Measurements from ENCODE around the gene RMI1.

Gene RMI1

DNA sequence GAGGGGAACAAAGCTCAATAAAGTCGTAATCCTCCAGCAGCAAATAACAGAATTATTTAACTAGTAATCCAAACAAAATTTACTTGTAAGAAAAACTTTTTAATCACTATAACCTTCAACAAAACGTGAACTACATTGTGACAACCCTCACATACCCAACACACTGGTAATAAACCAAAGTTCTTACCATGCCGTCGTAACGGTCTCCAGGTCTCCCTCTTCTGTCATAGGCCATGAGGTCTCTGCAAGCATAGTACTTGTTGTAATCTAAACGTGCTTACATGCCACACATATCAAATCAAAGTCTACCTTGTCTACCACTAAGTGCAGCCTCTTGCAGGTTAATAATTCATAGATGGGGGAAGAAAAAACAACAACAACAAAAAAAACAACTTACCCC, 9.1 kb upstream of the RMI1 start:
- DNase-seq, result no peak

- DNase-seq, result no peak
Observed at GRCh38 chr9:83972286-83972685, 8.3 kb upstream of the RMI1 start.

- DNase-seq, result no peak
Observed at GRCh38 chr9:83975300-83975699, 5.3 kb upstream of the RMI1 start.

GRCh38 chr9:83976372-83976771, 4.2 kb upstream of the RMI1 start:
- DNase-seq, result no peak

- no peak for DNase-seq
Observed at GRCh38 chr9:83977196-83977595, 3.4 kb upstream of the RMI1 start.

- peak; percentile 78 for DNase-seq
Observed at GRCh38 chr9:83978992-83979811, 1.4 kb upstream of the RMI1 start.

DNA sequence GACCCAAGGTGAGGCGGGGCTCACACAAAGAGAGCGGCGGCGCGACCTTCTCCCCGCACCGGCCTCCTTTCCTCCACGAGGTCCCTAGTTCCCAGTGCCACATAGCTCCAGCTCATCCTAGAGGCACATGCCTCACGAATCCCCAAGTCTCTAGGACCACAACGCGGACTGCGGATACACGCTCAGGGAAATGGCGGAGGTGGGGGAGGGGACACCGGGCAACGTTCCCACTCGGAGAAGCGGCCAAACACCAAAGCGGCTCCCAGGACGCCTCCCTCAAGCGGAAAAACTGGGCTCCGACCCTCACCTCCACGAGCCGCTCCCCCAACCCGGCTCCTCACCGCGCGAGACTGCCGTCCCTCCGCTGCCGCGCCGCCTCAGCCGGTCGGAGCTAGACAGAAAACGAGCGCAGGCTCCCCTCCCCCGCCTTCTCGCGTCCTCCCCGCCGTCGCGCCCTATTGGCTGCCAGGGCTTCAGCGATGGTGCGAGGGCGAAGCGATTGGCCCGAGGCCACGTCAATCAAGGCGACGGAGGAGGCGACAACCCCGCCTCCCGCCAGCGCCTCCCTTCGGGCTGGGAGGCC, 702 bp upstream of the RMI1 start, which contains the start of gene HNRNPK:
Gene HNRNPK (minus strand): TSS at position 404 of the 583 bp plus-strand sequence. CDS start 1,963 bp downstream, outside the sequence.
- peak; percentile 93 for DNase-seq

DNA sequence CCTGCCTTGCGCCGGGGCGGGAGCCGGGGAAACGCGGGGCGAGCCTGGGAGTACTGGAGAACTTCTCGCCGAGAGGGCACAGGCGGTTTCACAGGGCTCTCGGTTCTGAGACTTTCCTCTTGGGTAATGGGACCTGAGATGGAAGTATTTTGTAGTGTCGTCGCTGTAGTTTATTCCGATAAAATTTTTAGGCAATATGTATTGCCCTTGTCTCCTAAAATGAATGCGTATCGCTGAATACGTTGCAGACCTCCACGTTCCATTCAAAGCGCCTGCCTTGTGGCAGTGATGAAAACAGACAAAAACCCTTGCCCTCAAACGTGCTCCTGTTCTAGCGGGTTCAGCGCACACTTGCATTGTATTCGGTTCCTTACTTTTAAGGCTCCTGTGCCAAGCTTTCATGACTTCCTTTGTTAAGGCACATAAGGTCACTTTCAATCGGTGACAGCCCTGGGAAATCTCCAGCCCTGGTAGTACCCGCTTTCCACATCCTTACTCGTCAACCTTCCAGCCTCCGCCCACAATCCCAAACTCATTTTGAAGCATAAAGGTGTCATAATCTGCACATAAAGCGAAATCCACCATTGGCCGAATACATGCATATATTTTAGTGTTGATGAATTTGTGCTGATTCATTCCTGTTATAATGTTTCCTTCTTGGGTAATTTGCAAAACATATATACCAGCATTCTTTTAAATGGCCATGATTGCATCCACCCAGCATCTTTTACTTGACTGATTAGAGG, 694 bp downstream of the RMI1 start:
- DNase-seq, result peak; percentile 5

DNA sequence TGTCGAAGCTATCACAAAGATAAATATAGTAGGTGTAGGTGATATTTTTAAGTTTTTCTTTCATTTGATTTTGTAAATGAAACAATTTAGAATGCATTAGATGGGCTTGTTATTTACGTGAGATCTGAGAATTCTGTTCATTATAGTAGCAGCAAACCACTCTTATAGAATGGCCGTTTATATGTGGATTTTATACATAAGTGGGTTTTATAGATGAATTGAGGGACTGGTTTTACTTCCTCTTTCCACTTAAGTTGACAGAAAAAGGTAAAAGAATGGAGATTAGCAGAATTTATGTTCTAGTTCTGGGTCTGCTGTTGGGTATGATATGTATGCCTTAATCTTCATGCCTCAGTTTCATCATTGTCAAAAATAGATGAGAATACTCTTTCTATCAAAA, 5.6 kb downstream of the RMI1 start:
- no peak for DNase-seq

GRCh38 chr9:83986765-83987401, 6.3 kb downstream of the RMI1 start:
- DNase-seq, result peak; percentile 16

DNA sequence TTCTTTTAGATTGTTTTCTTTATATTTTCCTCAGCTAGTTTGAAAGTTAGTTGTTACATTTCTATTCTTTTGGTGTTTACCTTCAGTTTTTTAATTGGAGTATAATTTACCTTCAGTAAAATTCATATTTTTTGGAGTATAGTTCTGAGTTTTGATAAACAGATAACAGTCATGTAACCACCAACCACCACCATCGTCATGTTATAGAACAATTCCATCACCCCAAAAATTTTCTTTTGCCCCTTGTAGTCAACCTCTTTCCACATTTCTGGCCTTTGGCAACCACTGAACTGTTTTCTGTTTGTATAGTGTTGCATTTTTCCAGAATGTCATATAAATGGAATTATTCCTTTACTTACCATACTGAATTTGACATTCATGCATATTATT, 6.8 kb downstream of the RMI1 start:
- DNase-seq, result no peak

- DNase-seq, result no peak
Observed at GRCh38 chr9:83988411-83988810, 7.8 kb downstream of the RMI1 start.

GRCh38 chr9:83991355-83991754, 10.8 kb downstream of the RMI1 start:
- no peak for DNase-seq

DNA sequence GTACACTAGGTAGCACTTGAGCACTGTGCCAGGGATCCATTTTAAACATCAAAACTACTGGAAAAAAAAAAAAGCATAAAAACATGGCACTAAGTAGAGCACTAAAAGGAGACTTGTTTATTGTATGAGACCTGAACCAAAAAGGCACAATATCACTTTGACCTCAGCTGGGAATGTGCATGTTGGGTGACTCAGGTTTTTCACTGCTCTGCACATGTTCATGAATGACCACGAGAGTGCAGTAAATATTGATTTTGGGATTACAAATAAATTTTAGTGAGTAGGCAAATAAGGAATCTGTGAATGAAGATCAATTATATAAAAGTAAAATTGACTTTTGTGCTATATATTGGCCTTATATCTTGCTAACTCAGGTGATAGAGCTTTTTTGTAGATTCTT, 11.8 kb downstream of the RMI1 start:
- no peak for DNase-seq

- no peak for DNase-seq
Observed at GRCh38 chr9:83992901-83993300, 12.3 kb downstream of the RMI1 start.

DNA sequence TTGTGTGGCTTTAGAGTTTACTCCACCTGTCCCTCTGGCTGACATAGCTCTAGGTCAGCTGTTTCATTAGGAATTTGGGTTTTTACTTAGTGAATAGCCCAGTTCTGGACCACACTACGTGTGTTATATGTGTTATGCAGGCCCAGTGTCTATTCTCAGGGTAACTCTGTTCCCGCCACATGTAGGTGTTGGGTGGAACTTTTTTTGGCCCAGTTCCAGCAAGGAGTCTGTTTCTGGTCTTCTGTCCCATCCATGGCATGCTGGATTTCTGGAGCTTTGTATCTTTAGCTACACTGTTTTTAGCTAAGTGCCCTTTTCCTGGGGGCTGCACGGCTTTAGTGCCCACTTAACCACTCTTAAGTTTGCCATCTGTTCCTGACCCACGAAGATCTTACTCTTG, 15.5 kb downstream of the RMI1 start:
- no peak for DNase-seq

DNA sequence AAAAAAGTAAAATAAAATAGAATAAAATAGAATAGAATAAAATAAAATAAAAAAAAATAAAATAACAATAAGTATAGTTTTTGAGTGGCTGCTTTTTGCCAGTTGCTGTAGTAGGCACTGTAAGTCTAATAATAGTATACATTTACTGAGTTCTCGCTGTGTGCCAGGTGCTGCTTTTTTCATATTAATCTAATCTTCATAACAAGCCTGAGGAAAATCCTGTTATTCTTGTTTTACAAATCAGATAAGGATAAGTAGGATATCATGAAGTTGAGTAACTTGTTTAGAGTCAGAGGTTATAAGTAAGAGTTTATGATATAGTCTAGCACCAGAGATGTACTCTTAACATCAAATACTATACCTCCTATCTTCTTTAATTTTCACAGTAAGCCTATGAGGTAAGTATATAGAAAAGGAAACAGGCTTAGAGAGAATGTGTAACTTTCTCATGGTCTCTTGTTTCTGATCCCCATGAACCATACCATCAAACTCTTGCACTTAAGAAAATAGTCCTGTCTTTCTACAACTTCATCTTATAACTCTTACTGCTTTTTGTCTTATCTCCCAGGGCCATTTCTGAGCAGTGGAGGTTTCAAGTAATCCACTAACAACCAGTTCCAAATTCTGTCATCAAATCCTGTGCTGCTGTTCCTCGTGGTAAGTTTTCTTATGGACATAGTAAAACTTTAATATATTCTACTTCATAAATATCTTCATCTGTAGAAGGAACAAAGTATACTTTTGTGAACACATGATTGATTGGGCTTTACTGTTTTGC, 18.7 kb downstream of the RMI1 start:
- DNase-seq, result no peak

DNA sequence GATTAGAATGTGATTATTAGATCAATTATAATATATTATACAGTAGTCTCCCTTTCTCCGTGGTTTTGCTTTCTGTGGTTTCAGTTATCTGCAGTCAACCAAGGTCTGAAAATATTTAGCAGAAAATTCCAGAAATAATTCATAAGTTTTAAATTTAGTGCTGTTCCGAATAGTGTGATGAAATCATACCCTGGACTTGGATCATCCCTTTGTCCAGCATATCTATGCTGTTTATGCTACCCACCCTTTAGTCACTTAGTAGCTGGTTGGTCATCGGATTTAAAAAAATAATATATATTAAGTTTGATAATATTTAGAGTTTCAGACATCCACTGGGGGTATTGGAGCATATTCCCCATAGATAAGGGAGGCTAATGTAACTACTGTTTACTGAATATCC, 19.6 kb downstream of the RMI1 start:
- no peak for DNase-seq

DNA sequence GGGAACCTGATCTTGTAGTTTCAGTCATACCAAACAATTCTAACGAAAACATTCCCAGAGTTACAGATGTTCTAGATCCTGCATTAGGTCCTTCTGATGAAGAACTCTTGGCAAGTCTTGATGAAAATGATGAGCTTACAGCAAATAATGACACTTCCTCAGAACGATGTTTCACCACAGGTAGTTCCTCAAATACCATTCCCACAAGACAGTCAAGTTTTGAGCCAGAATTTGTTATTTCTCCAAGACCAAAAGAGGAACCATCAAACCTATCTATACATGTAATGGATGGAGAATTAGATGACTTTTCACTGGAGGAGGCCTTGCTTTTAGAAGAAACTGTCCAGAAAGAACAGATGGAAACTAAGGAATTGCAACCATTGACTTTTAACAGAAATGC, 21.0 kb downstream of the RMI1 start:
- DNase-seq, result no peak

GRCh38 chr9:84002344-84002743, 21.7 kb downstream of the RMI1 start:
- no peak for DNase-seq

DNA sequence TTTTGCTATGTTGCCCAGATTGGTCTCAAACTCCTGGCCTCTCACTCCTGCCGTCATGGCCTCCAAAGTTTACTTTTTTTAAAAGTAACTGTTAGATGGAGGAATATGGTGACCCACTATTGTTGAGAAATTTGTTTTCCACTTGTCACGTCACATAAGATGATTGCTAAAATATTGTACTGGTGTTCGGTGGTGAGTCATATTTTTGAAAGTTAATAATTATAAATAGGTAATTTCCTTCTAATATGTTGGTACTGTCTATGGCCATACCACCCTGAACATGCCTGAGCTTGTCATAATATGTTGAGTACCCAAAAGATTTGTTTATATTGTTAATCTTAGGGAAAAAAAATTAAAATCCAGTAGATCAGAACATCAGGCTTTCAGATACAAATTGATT, 22.6 kb downstream of the RMI1 start:
- no peak for DNase-seq

GRCh38 chr9:84007662-84008061, 27.1 kb downstream of the RMI1 start:
- no peak for DNase-seq
